Astrocyte of the cerebellum (primary cell): ENCODE data around the gene MAVS.
"Not testable (repeated sequence)": the region's sequence is repeated elsewhere in the genome, so short reads cannot be mapped to it uniquely, and the experiment has no call there.

Experiments used
- DNase-seq: peaks from one replicate; pipeline ENCODE4 v3.0.0-alpha.2; 2011; ENCODE audit warnings: low read depth
- H3K4me3 ChIP-seq: 2 replicates; pipeline ENCODE4 v1.5.1; 2011; ENCODE audit warnings: mild to moderate bottlenecking, low read depth, low read length, moderate library complexity
- CTCF ChIP-seq: IDR thresholded peaks from 2 replicates; pipeline ENCODE4 v1.5.1; 2012; ENCODE audit warnings: low read length, low read depth, moderate library complexity, mild to moderate bottlenecking; ENCODE audit errors: missing control alignments
- in situ Hi-C: cut with HindIII; loops from 2 replicates; pipeline ENCODE4 v1.10.0; 2017; ENCODE audit warnings: low sequenced_read_pairs

MAVS gene

GRCh38 chr20:3828798-3829197 is 17.8 kb upstream of the MAVS start:
- in situ Hi-C loops = no loop called here
- H3K4me3 ChIP-seq = no peak overlapping the region
- TF ChIP-seq CTCF = no peak
- DNase-seq = no peak

GRCh38 chr20:3829891-3830290 is 16.7 kb upstream of the MAVS start:
- in situ Hi-C loops, H3K4me3 ChIP-seq, DNase-seq: not testable (repeated sequence)

GRCh38 chr20:3836132-3836531 is 10.5 kb upstream of the MAVS start:
- DNase-seq = no peak
- TF ChIP-seq CTCF = no peak
- H3K4me3 ChIP-seq = no peak overlapping the region
- in situ Hi-C loops = no loop called here

GRCh38 chr20:3839328-3839727 is 7.3 kb upstream of the MAVS start:
- DNase-seq = no peak
- TF ChIP-seq CTCF = no peak
- H3K4me3 ChIP-seq = no peak overlapping the region
- in situ Hi-C loops = no loop called here

GRCh38 chr20:3840201-3840600 is 6.4 kb upstream of the MAVS start:
- H3K4me3 ChIP-seq, DNase-seq, in situ Hi-C loops: not testable (repeated sequence)

- DNase-seq = no peak
- TF ChIP-seq CTCF = no peak
- in situ Hi-C loops = no loop called here
- no peak overlapping the region for H3K4me3 ChIP-seq
These were observed 4.2 kb upstream of the MAVS start for GRCh38 chr20:3842348-3842930.

- in situ Hi-C loops = no loop called here
- no peak overlapping the region for H3K4me3 ChIP-seq
- DNase-seq = no peak
- no peak for TF ChIP-seq CTCF
These were observed 3.1 kb upstream of the MAVS start for GRCh38 chr20:3843490-3843889.

GRCh38 chr20:3843990-3844619 is 2.5 kb upstream of the MAVS start:
- in situ Hi-C loops, H3K4me3 ChIP-seq, DNase-seq: not testable (repeated sequence)
